HCT116 (cell line): ENCODE data around the gene METRN. TPM values are rescaled to one million over a fixed set of nuclear protein-coding genes. Genes with fewer than 3 reads are reported as not detected.

Experiments used
- ATAC-seq: fragments of 200-7000 bp; cut with Tn5 transposase; 2 replicates; pipeline ENCODE4 v1.9.1; 2020; ENCODE audit warnings: mild to moderate bottlenecking, moderate library complexity
- BruUV-seq: library from RNA; stranded (reverse); fragments of 400-500 nt; replicated peaks from 2 replicates; lab custom pipeline; 2021; lab: Mats Ljungman, UMichigan
- CTCF ChIA-PET: fragments of 300-600 bp; sonication (Branson Sonifier 250); formaldehyde crosslinking; loops from one replicate; lab custom pipeline; 2021; ENCODE audit warnings: antibody characterized with exemption; lab: Charles Lee
- POLR2A ChIA-PET: fragments of 300-600, 350-600 bp; sonication (Branson Sonifier 250); formaldehyde crosslinking; loops from one replicate; lab custom pipeline; 2021; ENCODE audit warnings: antibody characterized with exemption; lab: Charles Lee
- RAD21 ChIA-PET, 2 experiments: fragments of 300-600 bp; sonication (Branson Sonifier 250); formaldehyde crosslinking; loops; one replicate each; lab custom pipeline; 2023; ENCODE audit warnings: low total read pairs in 2 of 2; ENCODE audit not compliant: uncharacterized antibody in 2 of 2, unreplicated experiment in 2 of 2, low non-redundant PET in 1 of 2; lab: Charles Lee
- DNase-seq: peaks from one replicate; pipeline ENCODE4 v3.0.0-alpha.2; 2010; ENCODE audit warnings: low read depth, low spot score
- H2AFZ ChIP-seq: fragments of 200-600 bp; shearing (Covaris generic), sonication (generic); 2 replicates; pipeline ENCODE4 v1.6.1; 2017; ENCODE audit warnings: low read depth, mixed run types, mixed read lengths, antibody characterized with exemption, low read length; ENCODE audit not compliant: poor library complexity, severe bottlenecking
- H3K27ac ChIP-seq: 2 replicates; pipeline ENCODE4 v1.5.1; 2012; ENCODE audit warnings: low read depth, low read length
- H3K27me3 ChIP-seq: fragments of 200-600 bp; sonication (generic); 2 replicates; pipeline ENCODE4 v1.6.1; 2016; ENCODE audit warnings: mixed run types, low read length, mixed read lengths; ENCODE audit not compliant: insufficient read depth
- H3K36me3 ChIP-seq, 2 experiments: fragments of 200-500 bp in 1 of 2; fragments of 200-600 bp in 1 of 2; sonication (Bioruptor generic) in 1 of 2; sonication (generic) in 1 of 2; 2 replicates each; pipeline versions ENCODE4 v1.5.1 to v1.6.1; 2014 to 2016; ENCODE audit warnings: low read length in 2 of 2, inconsistent platforms in 1 of 2, mixed read lengths in 1 of 2, mixed run types in 1 of 2; ENCODE audit not compliant: insufficient read depth in 2 of 2, control insufficient read depth in 1 of 2
- H3K4me1 ChIP-seq, 2 experiments: fragments of 200-600 bp in 1 of 2; sonication (generic) in 1 of 2; 2 replicates each; pipeline versions ENCODE4 v1.5.1 to v1.6.1; 2012 to 2017; ENCODE audit warnings: low read length in 2 of 2, inconsistent platforms in 1 of 2, mild to moderate bottlenecking in 1 of 2, mixed read lengths in 1 of 2, mixed run types in 1 of 2, moderate library complexity in 1 of 2; ENCODE audit not compliant: insufficient read depth in 2 of 2, control insufficient read depth in 1 of 2
- H3K4me2 ChIP-seq: fragments of 200-600 bp; sonication (generic); 2 replicates; pipeline ENCODE4 v1.6.1; 2017; ENCODE audit warnings: mixed run types, low read length, mixed read lengths
- H3K4me3 ChIP-seq, 2 experiments: fragments of 200-600 bp in 1 of 2; sonication (generic) in 1 of 2; replicated peaks in 1 of 2; 2 replicates each; pipeline ENCODE4 v1.5.1; 2011 to 2016; ENCODE audit warnings: low read length in 2 of 2, control low read depth in 1 of 2, low read depth in 1 of 2, mild to moderate bottlenecking in 1 of 2, mixed read lengths in 1 of 2, mixed run types in 1 of 2
- H3K79me2 ChIP-seq: fragments of 200-600 bp; sonication (generic); 2 replicates; pipeline ENCODE4 v1.6.1; 2017; ENCODE audit warnings: mild to moderate bottlenecking, mixed run types, low read length, moderate library complexity, mixed read lengths; ENCODE audit not compliant: insufficient read depth
- H3K9ac ChIP-seq: fragments of 200-600 bp; sonication (generic); 2 replicates; pipeline ENCODE4 v1.6.1; 2016; ENCODE audit warnings: low read length, mixed read lengths
- H3K9me2 ChIP-seq: fragments of 200-600 bp; sonication (generic), shearing (Covaris generic); 2 replicates; pipeline ENCODE4 v1.6.1; 2017; ENCODE audit warnings: mixed run types, mild to moderate bottlenecking, moderate library complexity; ENCODE audit not compliant: insufficient read depth
- H3K9me3 ChIP-seq, 2 experiments: fragments of 200-500 bp in 1 of 2; fragments of 200-600 bp in 1 of 2; sonication (Bioruptor generic) in 1 of 2; sonication (generic) in 1 of 2; 2 replicates each; pipeline ENCODE4 v1.6.1; 2014 to 2017; ENCODE audit warnings: low read length in 2 of 2, mixed read lengths in 2 of 2, inconsistent platforms in 1 of 2, low read depth in 1 of 2, mild to moderate bottlenecking in 1 of 2, mixed run types in 1 of 2, moderate library complexity in 1 of 2; ENCODE audit not compliant: control insufficient read depth in 1 of 2, insufficient read depth in 1 of 2
- H4K20me1 ChIP-seq: fragments of 200-600 bp; sonication (generic), shearing (Covaris generic); 2 replicates; pipeline ENCODE4 v1.6.1; 2017; ENCODE audit warnings: mixed run types, mild to moderate bottlenecking, moderate library complexity; ENCODE audit not compliant: insufficient read depth
- CTCF ChIP-seq, 3 experiments: fragments of 200-600 bp in 1 of 3; sonication (generic) in 1 of 3; IDR thresholded peaks in 2 of 3; conservative IDR thresholded peaks in 1 of 3; 2 replicates each; pipeline ENCODE4 v1.5.1; 2012 to 2017; ENCODE audit warnings: low read depth in 2 of 3, low read length in 2 of 3, antibody characterized with exemption in 1 of 3, borderline replicate concordance in 1 of 3, control low read depth in 1 of 3, mild to moderate bottlenecking in 1 of 3, mixed read lengths in 1 of 3, mixed run types in 1 of 3, moderate library complexity in 1 of 3; ENCODE audit not compliant: insufficient read depth in 1 of 3
- EZH2 ChIP-seq: fragments of 200-600 bp; sonication (generic); IDR thresholded peaks from 2 replicates; pipeline ENCODE4 v1.6.1; 2017; ENCODE audit warnings: antibody characterized with exemption, mixed run types
- POLR2AphosphoS5 ChIP-seq: IDR thresholded peaks from 2 replicates; pipeline ENCODE4 v1.6.1; 2011; ENCODE audit warnings: mild to moderate bottlenecking, low read depth, low read length, moderate library complexity
- SP1 ChIP-seq: IDR thresholded peaks from 2 replicates; pipeline ENCODE4 v1.6.1; 2012; ENCODE audit warnings: low read depth
- SRF ChIP-seq: IDR thresholded peaks from 2 replicates; pipeline ENCODE4 v1.6.1; 2012; ENCODE audit warnings: low read depth
- intact Hi-C: fragments of 100-400 bp; cut with micrococcal nuclease; formaldehyde crosslinking; loops from 2 replicates; pipeline ENCODE4 v1.10.0; 2022
- total RNA-seq: library from RNA; stranded (reverse); gene quantifications from one replicate; pipeline ENCODE4 v1.2.1, GENCODE V29; 2021; ENCODE audit not compliant: unreplicated experiment

METRN gene
- total RNA-seq, 1 experiment from 2014 or later: 193 TPM

GRCh38 chr16:719815-720446, 5.0 kb downstream of the METRN start:
- CTCF ChIA-PET: interaction anchor here (0.6 to 2.6 kb wide), 10 partner anchors 8 to 328 kb away, joined by 3 to 11 read pairs (median 6); partner anchors contain the start of genes CHTF18, MSLN and RPUSD1
- ATAC-seq: peak; percentile 47

More at GRCh38 chr16:719815-720446, 5.0 kb downstream of the METRN start:
- Histone ChIP-seq H4K20me1 (peaks cover 3% of the 10 kb centered on the region; the same call in 1 of the 2 replicates), H3K4me3 (peak overlapping the region; percentile 82 to 87), H3K9me2 (no peaks in the 10 kb centered on the region), H3K36me3 (no peaks in the 10 kb centered on the region), H3K27ac (peak overlapping the region; percentile 100), H3K9me3 (no peaks in the 10 kb centered on the region), H3K4me2 (peak overlapping the region; percentile 80), H3K4me1 (peaks cover 29 to 65% of the 10 kb centered on the region in 2 experiments), H3K27me3 (no peaks in the 10 kb centered on the region), H3K79me2 (peaks cover 25% of the 10 kb centered on the region), H2AFZ (no peak overlapping the region), H3K9ac (peak overlapping the region; percentile 98)
- TF ChIP-seq SP1 (no peak), POLR2AphosphoS5 (peak; percentile 67), SRF (no peak), EZH2 (no peak), CTCF (IDR thresholded peaks at IDR 0.05 in 2 of 3, conservative IDR thresholded peaks at IDR 0.05 in 1 of 3; ENCODE audit: borderline replicate concordance in 1 of 3, insufficient read depth in 1 of 3, low read depth in 2 of 3, low read length in 2 of 3) (peak in 2 of 3 experiments; percentile 44 to 56; a peak in 4 of 6 replicates)
- intact Hi-C loops: no loop called here
- DNase-seq: no peak
- ChIA-PET POLR2A (interaction anchor here (0.6 to 1.4 kb wide), 7 partner anchors 8 to 614 kb away, joined by 3 to 7 read pairs (median 3); partner anchors contain the start of gene CIAO3), RAD21 (interaction anchor here in 1 of 2 experiments (1.1 kb wide), 1 partner anchor 65 kb away, joined by 3 read pairs; no protein-coding TSS in a partner anchor)
- BruUV-seq: TSS peak; percentile 70
